ENCODE measurements around the gene ERP29. TPM values are rescaled to one million over a fixed set of nuclear protein-coding genes. Genes with fewer than 3 reads are reported as not detected.

ERP29 gene
- 76.3 and 77.4 TPM in 2 replicates for total RNA-seq

GRCh38 chr12:112012775-112013600, at the start of gene ERP29, which contains the start of gene TMEM116:
Gene ERP29 (plus strand): TSS chr12:112013426. CDS start chr12:112013466, 40 bp downstream.
Gene TMEM116 (minus strand): TSS chr12:112013165. CDS start chr12:112005270, 7,895 bp downstream.
- Histone ChIP-seq H3K4me3 (ENCODE audit: insufficient read depth, low read length) (peak within 1 kb of the TSS; percentile 99), H2AFZ (ENCODE audit: low read length) (peak within 1 kb of the TSS; percentile 99), H3K4me1 (ENCODE audit: insufficient read depth, low read length) (peaks cover 18% of the 10 kb centered on the region), H3K36me3 (ENCODE audit: insufficient read depth, low read length) (no peaks in the 10 kb centered on the region), H3K79me2 (ENCODE audit: insufficient read depth, low read length) (peaks cover 62% of the 10 kb centered on the region), H4K20me1 (ENCODE audit: insufficient read depth, low read length) (peaks cover 13% of the 10 kb centered on the region), H3K9me3 (ENCODE audit: low read depth, low read length) (no peaks in the 10 kb centered on the region), H3K27me3 (ENCODE audit: insufficient read depth, low read length) (no peaks in the 10 kb centered on the region), H3K4me2 (ENCODE audit: insufficient read depth, low read length) (peak within 1 kb of the TSS; percentile 99), H3K27ac (ENCODE audit: low read depth, low read length) (peak within 1 kb of the TSS; percentile 96)
- peak; percentile 23 for TF ChIP-seq CTCF (IDR thresholded peaks at IDR 0.05; ENCODE audit: extremely low read depth, low read depth, low read length)
- peak; percentile 100 for DNase-seq (ENCODE audit: insufficient read length, low spot score, missing footprints)

- no peak overlapping the region for H3K4me2 ChIP-seq (ENCODE audit: insufficient read depth, low read length)
- no peaks in the 10 kb centered on the region for H3K36me3 ChIP-seq (ENCODE audit: insufficient read depth, low read length)
- no peaks in the 10 kb centered on the region for H3K27me3 ChIP-seq (ENCODE audit: insufficient read depth, low read length)
- no peaks in the 10 kb centered on the region for H3K9me3 ChIP-seq (ENCODE audit: low read depth, low read length)
- H4K20me1 ChIP-seq (ENCODE audit: insufficient read depth, low read length), result no peaks in the 10 kb centered on the region
- no peak for DNase-seq (ENCODE audit: insufficient read length, low spot score, missing footprints)
- no peak overlapping the region for H3K27ac ChIP-seq (ENCODE audit: low read depth, low read length)
- H3K4me1 ChIP-seq (ENCODE audit: insufficient read depth, low read length), result no peaks in the 10 kb centered on the region
- H2AFZ ChIP-seq (ENCODE audit: low read length), result no peak overlapping the region
- H3K4me3 ChIP-seq (ENCODE audit: insufficient read depth, low read length), result no peak overlapping the region
- TF ChIP-seq CTCF (IDR thresholded peaks at IDR 0.05; ENCODE audit: extremely low read depth, low read depth, low read length), result no peak
- no peaks in the 10 kb centered on the region for H3K79me2 ChIP-seq (ENCODE audit: insufficient read depth, low read length)
Measured at GRCh38 chr12:111964935-111965334, 48.3 kb upstream of the ERP29 start.

GRCh38 chr12:111971800-111972199, 41.4 kb upstream of the ERP29 start:
- H3K27me3 ChIP-seq (ENCODE audit: insufficient read depth, low read length), result no peaks in the 10 kb centered on the region
- H3K36me3 ChIP-seq (ENCODE audit: insufficient read depth, low read length), result no peaks in the 10 kb centered on the region
- no peaks in the 10 kb centered on the region for H3K9me3 ChIP-seq (ENCODE audit: low read depth, low read length)
- no peaks in the 10 kb centered on the region for H3K4me1 ChIP-seq (ENCODE audit: insufficient read depth, low read length)
- no peak overlapping the region for H3K4me3 ChIP-seq (ENCODE audit: insufficient read depth, low read length)
- no peak overlapping the region for H2AFZ ChIP-seq (ENCODE audit: low read length)
- no peak for DNase-seq (ENCODE audit: insufficient read length, low spot score, missing footprints)
- H3K79me2 ChIP-seq (ENCODE audit: insufficient read depth, low read length), result no peaks in the 10 kb centered on the region
- no peak overlapping the region for H3K4me2 ChIP-seq (ENCODE audit: insufficient read depth, low read length)
- TF ChIP-seq CTCF (IDR thresholded peaks at IDR 0.05; ENCODE audit: extremely low read depth, low read depth, low read length), result no peak
- H4K20me1 ChIP-seq (ENCODE audit: insufficient read depth, low read length), result no peaks in the 10 kb centered on the region
- H3K27ac ChIP-seq (ENCODE audit: low read depth, low read length), result no peak overlapping the region

GRCh38 chr12:111975161-111975931, 37.9 kb upstream of the ERP29 start:
- Histone ChIP-seq H3K36me3 (ENCODE audit: insufficient read depth, low read length) (no peaks in the 10 kb centered on the region), H4K20me1 (ENCODE audit: insufficient read depth, low read length) (no peaks in the 10 kb centered on the region), H2AFZ (ENCODE audit: low read length) (no peak overlapping the region), H3K9me3 (ENCODE audit: low read depth, low read length) (no peaks in the 10 kb centered on the region), H3K4me1 (ENCODE audit: insufficient read depth, low read length) (no peaks in the 10 kb centered on the region), H3K4me2 (ENCODE audit: insufficient read depth, low read length) (no peak overlapping the region), H3K4me3 (ENCODE audit: insufficient read depth, low read length) (no peak overlapping the region), H3K79me2 (ENCODE audit: insufficient read depth, low read length) (no peaks in the 10 kb centered on the region), H3K27ac (ENCODE audit: low read depth, low read length) (no peak overlapping the region), H3K27me3 (ENCODE audit: insufficient read depth, low read length) (no peaks in the 10 kb centered on the region)
- no peak for TF ChIP-seq CTCF (IDR thresholded peaks at IDR 0.05; ENCODE audit: extremely low read depth, low read depth, low read length)
- DNase-seq (ENCODE audit: insufficient read length, low spot score, missing footprints), result no peak

Measured in osteoblast (primary cell).